K562 (cell line): ENCODE results near the gene FRMD7. TPM values are rescaled to one million over a fixed set of nuclear protein-coding genes. Genes with fewer than 3 reads are reported as not detected.

ENCODE experiments used
- ATF3 ChIP-seq, 2 experiments: fragments of 450-650 bp in 1 of 2; sonication (generic) in 1 of 2; formaldehyde crosslinking in 1 of 2; IDR thresholded peaks in 1 of 2; conservative IDR thresholded peaks in 1 of 2; 2 replicates each; pipeline versions ENCODE4 v1.6.1 to v1.8.1; 2016 to 2023; ENCODE audit warnings: mild to moderate bottlenecking in 2 of 2, moderate library complexity in 2 of 2, inconsistent platforms in 1 of 2, missing genetic modification reagents in 1 of 2
- ERF ChIP-seq: fragments of 450-650 bp; formaldehyde crosslinking; IDR thresholded peaks from 2 replicates; pipeline ENCODE4 v1.4.0; 2020; ENCODE audit warnings: mild to moderate bottlenecking, mixed read lengths
- HMG20B ChIP-seq: fragments of 250-450 bp; sonication (Bioruptor Pico); IDR thresholded peaks from 2 replicates; pipeline ENCODE4 v1.5.0; 2021; ENCODE audit warnings: mild to moderate bottlenecking
- HMGN3 ChIP-seq: IDR thresholded peaks from 2 replicates; pipeline ENCODE4 v1.6.1; 2011; ENCODE audit warnings: borderline replicate concordance, low read depth, mild to moderate bottlenecking, mixed read lengths, low read length; ENCODE audit not compliant: insufficient read length; ENCODE audit errors: extremely low read depth
- NFE2 ChIP-seq: IDR thresholded peaks from 2 replicates; pipeline ENCODE4 v1.6.1; 2014; ENCODE audit warnings: antibody characterized with exemption, low read depth
- RAD21 ChIP-seq, 2 experiments: fragments of 250-450 bp in 1 of 2; fragments of 450-650 bp in 1 of 2; sonication (Bioruptor Pico) in 1 of 2; formaldehyde crosslinking in 1 of 2; IDR thresholded peaks in 1 of 2; conservative IDR thresholded peaks in 1 of 2; 2 replicates each; pipeline versions ENCODE4 v1.4.0 to v1.8.0; 2020 to 2022; ENCODE audit warnings: mild to moderate bottlenecking in 2 of 2, moderate library complexity in 1 of 2
- TCF7 ChIP-seq: sonication (generic); IDR thresholded peaks from 2 replicates; pipeline ENCODE4 v1.6.1; 2016; ENCODE audit warnings: antibody characterized with exemption, borderline replicate concordance
- ZNF668 ChIP-seq: fragments of 250-450 bp; sonication (Bioruptor Pico); IDR thresholded peaks from 2 replicates; pipeline ENCODE4 v1.8.0; 2022; ENCODE audit warnings: mild to moderate bottlenecking, inconsistent platforms
- polyA plus RNA-seq, 8 experiments: library from polyadenylated mRNA; depleted of rRNA in 4 of 8; stranded (reverse) in 5 of 8; unstranded in 3 of 8; fragments of >200 nt; fragmentation: Nextera tagmentation in 2 of 8; fragmentation: Illumina TruSeq in 1 of 8; extraction: Ambion mirVana in 2 of 8; extraction: Trizol in 1 of 8; gene quantifications; 2 replicates each; pipeline versions ENCODE4 v1.2.1 to v1.2.3, GENCODE V29; 2011 to 2014; ENCODE audit warnings: inconsistent platforms in 1 of 8, missing spikeins in 1 of 8
- total RNA-seq, 7 experiments: library from RNA; depleted of rRNA in 6 of 7; stranded (reverse); fragments of >200 nt in 6 of 7; fragmentation: Illumina TruSeq in 2 of 7; extraction: Trizol in 2 of 7; gene quantifications; 2 replicates each; pipeline versions ENCODE4 v1.2.1 to v1.2.3, GENCODE V29; 2011 to 2021; ENCODE audit warnings: low replicate concordance in 1 of 7
- TF ChIP-seq, protein P1 (sequence below): fragments of 250-450 bp; sonication (Bioruptor Pico); IDR thresholded peaks from 2 replicates; pipeline ENCODE4 v1.8.0; 2022; ENCODE audit warnings: inconsistent platforms, mild to moderate bottlenecking, moderate library complexity, borderline replicate concordance

FRMD7 gene
- total and polyA plus RNA-seq, 9 of the 15 experiments (the other 6 are each of a cell fraction or from before 2014, with no cell fraction given): 0.06 to 0.09 TPM; not detected in 7

GRCh38 chrX:132171478-132171877, 43.7 kb upstream of the FRMD7 start (continued):
- no peak for TF ChIP-seq ATF3 (IDR thresholded peaks at IDR 0.05)
- TF ChIP-seq ATF3 (CRISPR knock-in tag; conservative IDR thresholded peaks at IDR 0.05): no peak
- TF ChIP-seq, protein P1, sequence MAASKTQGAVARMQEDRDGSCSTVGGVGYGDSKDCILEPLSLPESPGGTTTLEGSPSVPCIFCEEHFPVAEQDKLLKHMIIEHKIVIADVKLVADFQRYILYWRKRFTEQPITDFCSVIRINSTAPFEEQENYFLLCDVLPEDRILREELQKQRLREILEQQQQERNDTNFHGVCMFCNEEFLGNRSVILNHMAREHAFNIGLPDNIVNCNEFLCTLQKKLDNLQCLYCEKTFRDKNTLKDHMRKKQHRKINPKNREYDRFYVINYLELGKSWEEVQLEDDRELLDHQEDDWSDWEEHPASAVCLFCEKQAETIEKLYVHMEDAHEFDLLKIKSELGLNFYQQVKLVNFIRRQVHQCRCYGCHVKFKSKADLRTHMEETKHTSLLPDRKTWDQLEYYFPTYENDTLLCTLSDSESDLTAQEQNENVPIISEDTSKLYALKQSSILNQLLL (CRISPR knock-in tag): no peak
- TF ChIP-seq RAD21 (CRISPR knock-in tag; conservative IDR thresholded peaks at IDR 0.05 in 1 of 2, IDR thresholded peaks at IDR 0.05 in 1 of 2): peak in 1 of 2 experiments; percentile 53; a peak in 3 of 4 replicates
- TF ChIP-seq NFE2: peak; percentile 65
- no peak for TF ChIP-seq TCF7
- TF ChIP-seq ERF (CRISPR knock-in tag): no peak
- TF ChIP-seq HMGN3: no peak
- no peak for TF ChIP-seq HMG20B
- no peak for TF ChIP-seq ZNF668 (CRISPR knock-in tag)
- TF ChIP-seq, all 486 proteins: peak for 7
